ENCODE measurements around the gene HYCC1. TPM values are rescaled to one million over a fixed set of nuclear protein-coding genes. Genes with fewer than 3 reads are reported as not detected.

The HYCC1 gene
- total RNA-seq, 2 experiments from 2014 or later: 19.5 to 19.7 TPM

- H3K27me3 Mint-ChIP-seq (ENCODE audit: low read depth): peaks cover 3% of the 10 kb centered on the region
- DNase-seq: no peak
- H3K36me3 Mint-ChIP-seq (ENCODE audit: low read depth): peaks cover 3% of the 10 kb centered on the region
- peaks cover 5% of the 10 kb centered on the region for H3K4me1 Mint-ChIP-seq (ENCODE audit: low read depth)
- CTCF ChIA-PET: interaction anchor here (0.9 to 2.5 kb wide), 2 partner anchors 40 to 155 kb away, joined by 3 to 7 read pairs; no protein-coding TSS in a partner anchor
- peak overlapping the region; percentile 6 for H3K27ac Mint-ChIP-seq
- no peaks in the 10 kb centered on the region for H3K9me3 Mint-ChIP-seq
- H3K4me3 Mint-ChIP-seq: no peak overlapping the region
- intact Hi-C loops (cut with micrococcal nuclease): loop anchor here (1.0 to 10.0 kb wide), 18 partner anchors 8 to 1662 kb away; partner anchors contain the start of genes CDCA7L, IGF2BP3, KLHL7 and MALSU1
Measured at GRCh38 chr7:23014681-23015080, 751 bp upstream of the HYCC1 start.

DNA sequence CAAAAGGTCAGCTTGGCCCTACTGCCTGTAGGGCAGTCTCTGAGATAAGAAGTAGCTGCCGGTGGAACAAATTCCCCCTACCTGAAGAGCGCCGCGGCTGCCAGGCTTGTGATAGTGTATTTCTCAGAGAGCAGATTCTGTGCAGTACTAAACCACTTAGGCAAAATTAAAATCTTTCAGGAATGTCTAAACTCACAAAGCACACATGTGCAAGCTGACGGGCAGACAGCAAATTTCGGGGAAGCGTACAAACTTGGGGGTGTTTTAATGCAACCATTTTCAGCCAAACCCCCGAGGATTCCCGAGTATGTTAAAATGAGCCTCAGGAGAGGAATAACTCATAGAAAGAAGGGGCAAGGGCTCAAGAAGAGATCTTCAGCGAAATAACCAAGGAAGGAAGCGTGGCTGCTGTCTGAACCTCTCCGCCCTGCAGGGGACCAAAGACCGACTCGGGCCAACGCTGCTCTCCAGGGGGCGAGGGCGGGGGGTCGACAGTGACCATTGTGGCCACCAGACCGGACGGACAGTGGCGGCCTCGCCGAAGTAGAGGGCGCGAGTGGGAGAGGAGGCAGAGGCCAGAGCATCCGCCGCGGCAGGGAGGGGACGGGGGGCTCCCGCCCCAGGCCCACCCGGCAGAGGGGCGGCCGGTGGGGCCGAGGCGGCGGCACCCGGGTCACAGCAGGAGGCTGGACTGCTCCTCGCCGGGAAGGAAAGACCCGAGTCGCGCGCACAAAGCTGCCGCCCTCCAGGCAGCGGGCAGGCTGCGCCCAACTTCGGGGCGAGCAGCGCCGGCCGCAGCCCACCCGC lies 819 bp downstream of the HYCC1 start:
- no peak overlapping the region for H3K27ac Mint-ChIP-seq
- peaks cover 9% of the 10 kb centered on the region for H3K4me1 Mint-ChIP-seq (ENCODE audit: low read depth)
- intact Hi-C loops (cut with micrococcal nuclease): loop anchor here (5.0 to 10.0 kb wide), 7 partner anchors 284 to 1661 kb away; partner anchors contain the start of genes CDCA7L, IGF2BP3, MALSU1 and SP4
- H3K9me3 Mint-ChIP-seq: no peaks in the 10 kb centered on the region
- CTCF ChIA-PET: interaction anchor here (0.6 to 1.4 kb wide), 6 partner anchors 16 to 160 kb away, joined by 4 to 5 read pairs (median 5); no protein-coding TSS in a partner anchor
- no peaks in the 10 kb centered on the region for H3K27me3 Mint-ChIP-seq (ENCODE audit: low read depth)
- peaks cover 3% of the 10 kb centered on the region for H3K36me3 Mint-ChIP-seq (ENCODE audit: low read depth)
- no peak overlapping the region for H3K4me3 Mint-ChIP-seq
- DNase-seq: peak; percentile 18

DNA sequence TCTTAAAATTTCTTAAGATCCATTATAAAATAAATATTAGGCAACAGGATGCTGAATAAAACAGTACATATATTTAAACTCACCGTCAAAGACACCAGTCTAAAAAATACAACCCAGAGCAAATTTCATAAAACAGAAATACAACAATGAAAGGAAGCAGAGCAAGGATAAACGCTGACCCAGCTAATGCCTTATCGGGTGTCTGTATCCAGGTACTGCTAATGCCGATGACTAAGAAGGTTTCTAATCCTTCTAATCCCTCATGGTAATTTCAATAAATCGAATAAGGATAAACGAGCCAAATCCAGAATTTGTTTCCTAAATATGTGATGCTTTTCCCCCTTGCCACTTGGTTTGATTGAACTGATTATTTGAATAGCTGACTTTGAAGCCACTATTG lies 1.7 kb downstream of the HYCC1 start:
- CTCF ChIA-PET: interaction anchor here (0.6 to 1.4 kb wide), 6 partner anchors 9 to 159 kb away, joined by 3 to 5 read pairs (median 5); no protein-coding TSS in a partner anchor
- H3K4me1 Mint-ChIP-seq (ENCODE audit: low read depth): peaks cover 9% of the 10 kb centered on the region
- no peak overlapping the region for H3K4me3 Mint-ChIP-seq
- H3K9me3 Mint-ChIP-seq: no peaks in the 10 kb centered on the region
- no peaks in the 10 kb centered on the region for H3K27me3 Mint-ChIP-seq (ENCODE audit: low read depth)
- peaks cover 3% of the 10 kb centered on the region for H3K36me3 Mint-ChIP-seq (ENCODE audit: low read depth)
- intact Hi-C loops (cut with micrococcal nuclease): loop anchor here (5.0 to 10.0 kb wide), 7 partner anchors 285 to 1660 kb away; partner anchors contain the start of genes CDCA7L, IGF2BP3, MALSU1 and SP4
- H3K27ac Mint-ChIP-seq: no peak overlapping the region
- DNase-seq: no peak

- DNase-seq: no peak
- Mint-ChIP-seq H3K9me3 (no peaks in the 10 kb centered on the region), H3K27ac (no peak overlapping the region), H3K4me1 (ENCODE audit: low read depth) (peaks cover 9% of the 10 kb centered on the region), H3K27me3 (ENCODE audit: low read depth) (no peaks in the 10 kb centered on the region), H3K4me3 (no peak overlapping the region), H3K36me3 (ENCODE audit: low read depth) (peaks cover 3% of the 10 kb centered on the region)
- CTCF ChIA-PET: interaction anchor here (0.6 to 0.7 kb wide), 2 partner anchors 8 to 43 kb away, joined by 3 read pairs; no protein-coding TSS in a partner anchor
- intact Hi-C loops (cut with micrococcal nuclease): loop anchor here (5.0 to 10.0 kb wide), 7 partner anchors 286 to 1659 kb away; partner anchors contain the start of genes CDCA7L, IGF2BP3, MALSU1 and SP4
Measured at GRCh38 chr7:23011222-23011924, 2.6 kb downstream of the HYCC1 start.

DNA sequence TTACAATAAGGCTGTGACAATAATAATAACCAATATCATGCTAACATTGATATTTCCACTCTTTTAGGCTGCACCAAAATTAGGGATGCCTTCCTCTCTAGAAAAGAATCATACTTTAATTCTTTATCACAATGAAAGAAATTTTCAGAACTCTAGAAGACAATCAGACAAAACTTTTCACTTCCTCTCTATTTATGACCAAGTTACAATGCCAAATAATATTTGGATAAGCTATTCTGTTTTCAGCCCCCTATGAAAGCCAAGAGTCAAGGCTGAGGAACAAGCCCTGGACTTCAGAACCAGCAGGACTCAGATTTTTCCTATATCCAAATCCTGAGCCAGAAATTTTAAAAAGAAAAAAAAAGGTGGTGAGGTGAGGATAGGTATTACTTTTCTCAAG lies 4.6 kb downstream of the HYCC1 start:
- H3K27me3 Mint-ChIP-seq (ENCODE audit: low read depth): no peaks in the 10 kb centered on the region
- H3K4me3 Mint-ChIP-seq: no peak overlapping the region
- H3K4me1 Mint-ChIP-seq (ENCODE audit: low read depth): peaks cover 11% of the 10 kb centered on the region
- CTCF ChIA-PET: no interaction called here
- H3K9me3 Mint-ChIP-seq: no peaks in the 10 kb centered on the region
- H3K36me3 Mint-ChIP-seq (ENCODE audit: low read depth): peaks cover 3% of the 10 kb centered on the region
- no peak for DNase-seq
- H3K27ac Mint-ChIP-seq: no peak overlapping the region
- intact Hi-C loops (cut with micrococcal nuclease): no loop called here

- intact Hi-C loops (cut with micrococcal nuclease): no loop called here
- no peaks in the 10 kb centered on the region for H3K9me3 Mint-ChIP-seq
- H3K4me1 Mint-ChIP-seq (ENCODE audit: low read depth): peaks cover 25% of the 10 kb centered on the region
- no peak for DNase-seq
- no peak overlapping the region for H3K27ac Mint-ChIP-seq
- H3K4me3 Mint-ChIP-seq: no peak overlapping the region
- H3K27me3 Mint-ChIP-seq (ENCODE audit: low read depth): no peaks in the 10 kb centered on the region
- CTCF ChIA-PET: interaction anchor here (1.5 kb wide), 1 partner anchor 51 kb away, joined by 6 read pairs; no protein-coding TSS in a partner anchor
- H3K36me3 Mint-ChIP-seq (ENCODE audit: low read depth): no peaks in the 10 kb centered on the region
Measured at GRCh38 chr7:23004247-23004520, 9.7 kb downstream of the HYCC1 start.

DNA sequence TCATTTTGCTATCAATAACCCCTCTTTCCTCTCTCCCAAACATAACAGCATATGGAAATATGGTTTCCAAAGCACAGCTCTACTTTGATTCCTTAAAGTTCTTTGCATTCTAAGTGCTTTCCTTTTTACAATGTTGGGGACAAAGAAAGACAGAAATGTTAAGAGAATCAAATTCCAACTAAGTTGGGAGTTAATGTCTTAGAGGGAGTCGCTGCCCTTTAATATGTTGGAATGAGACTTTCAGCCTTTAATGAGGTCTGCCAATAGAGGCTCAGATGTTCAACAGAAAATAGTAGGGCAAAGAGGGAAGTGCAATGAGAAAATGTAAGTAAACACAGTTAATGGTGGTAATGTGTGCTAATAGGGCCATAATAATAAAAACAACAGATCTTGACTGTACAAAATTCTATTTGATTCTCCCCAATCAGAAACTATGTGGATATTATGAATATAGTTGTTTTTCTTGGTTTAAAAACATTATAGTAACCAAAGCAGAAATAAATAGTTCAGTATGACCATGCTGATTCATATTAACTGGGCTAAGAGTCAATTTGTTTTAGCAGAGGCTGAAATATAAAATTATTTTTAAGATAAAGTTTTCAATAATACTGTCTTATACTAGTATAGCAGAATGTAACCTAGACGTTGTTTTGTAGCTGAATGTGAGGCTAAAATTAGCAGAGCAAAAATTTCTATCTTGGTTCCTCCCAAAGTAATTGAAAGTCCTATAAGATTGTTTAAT lies 10.3 kb downstream of the HYCC1 start:
- H3K27me3 Mint-ChIP-seq (ENCODE audit: low read depth): no peaks in the 10 kb centered on the region
- no peak overlapping the region for H3K27ac Mint-ChIP-seq
- H3K4me3 Mint-ChIP-seq: no peak overlapping the region
- no peak for DNase-seq
- H3K4me1 Mint-ChIP-seq (ENCODE audit: low read depth): peaks cover 25% of the 10 kb centered on the region
- no peaks in the 10 kb centered on the region for H3K9me3 Mint-ChIP-seq
- intact Hi-C loops (cut with micrococcal nuclease): no loop called here
- CTCF ChIA-PET: interaction anchor here (0.5 to 1.5 kb wide), 3 partner anchors 8 to 51 kb away, joined by 3 to 6 read pairs (median 3); no protein-coding TSS in a partner anchor
- H3K36me3 Mint-ChIP-seq (ENCODE audit: low read depth): no peaks in the 10 kb centered on the region

DNA sequence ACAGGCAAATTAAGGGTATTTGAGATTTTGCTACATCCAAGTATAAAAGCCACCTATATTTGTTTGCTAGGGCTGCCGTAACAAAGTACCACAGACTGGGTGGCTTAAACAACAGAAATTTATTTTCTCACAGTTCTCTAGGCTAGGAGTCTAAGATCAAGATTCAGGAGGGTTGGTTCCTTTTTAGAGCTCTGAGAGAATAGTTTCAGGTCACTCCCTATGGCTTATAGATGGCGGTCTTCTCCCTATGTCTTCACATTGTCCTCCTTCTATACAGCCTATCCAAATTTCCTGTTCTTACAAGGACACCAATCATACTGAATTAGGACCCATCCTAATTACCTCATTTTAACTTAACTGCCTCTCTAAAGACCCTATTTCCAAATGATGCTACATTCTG lies 11.2 kb downstream of the HYCC1 start:
- CTCF ChIA-PET: interaction anchor here (0.6 to 1.5 kb wide), 3 partner anchors 27 to 198 kb away, joined by 3 to 6 read pairs (median 3); no protein-coding TSS in a partner anchor
- no peak for DNase-seq
- no peak overlapping the region for H3K4me3 Mint-ChIP-seq

GRCh38 chr7:23001610-23002009 lies 12.3 kb downstream of the HYCC1 start:
- Mint-ChIP-seq H3K27ac (no peak overlapping the region), H3K9me3 (no peaks in the 10 kb centered on the region), H3K36me3 (ENCODE audit: low read depth) (no peaks in the 10 kb centered on the region), H3K4me1 (ENCODE audit: low read depth) (peaks cover 25% of the 10 kb centered on the region), H3K4me3 (no peak overlapping the region), H3K27me3 (ENCODE audit: low read depth) (no peaks in the 10 kb centered on the region)
- no peak for DNase-seq
- CTCF ChIA-PET: interaction anchor here (0.7 kb wide), 1 partner anchor 1714 kb away, joined by 5 read pairs; no protein-coding TSS in a partner anchor
- intact Hi-C loops (cut with micrococcal nuclease): loop anchor here (1.0 kb wide), 2 partner anchors 8 to 13 kb away; partner anchors contain the start of gene HYCC1

More for the DNA sequence above, 11.2 kb downstream of the HYCC1 start:
- Mint-ChIP-seq H3K27ac (no peak overlapping the region), H3K9me3 (no peaks in the 10 kb centered on the region), H3K36me3 (ENCODE audit: low read depth) (no peaks in the 10 kb centered on the region), H3K4me1 (ENCODE audit: low read depth) (peaks cover 23% of the 10 kb centered on the region), H3K27me3 (ENCODE audit: low read depth) (no peaks in the 10 kb centered on the region)
- intact Hi-C loops (cut with micrococcal nuclease): loop anchor here (1.0 kb wide), 1 partner anchor 12 kb away; the partner anchor contains the start of gene HYCC1

GRCh38 chr7:23000597-23001360 lies 13.2 kb downstream of the HYCC1 start:
- H3K36me3 Mint-ChIP-seq (ENCODE audit: low read depth): no peaks in the 10 kb centered on the region
- H3K4me3 Mint-ChIP-seq: no peak overlapping the region
- no peaks in the 10 kb centered on the region for H3K9me3 Mint-ChIP-seq
- no peaks in the 10 kb centered on the region for H3K27me3 Mint-ChIP-seq (ENCODE audit: low read depth)
- CTCF ChIA-PET: interaction anchor here (0.5 to 0.7 kb wide), 3 partner anchors 42 to 1714 kb away, joined by 4 to 5 read pairs (median 5); no protein-coding TSS in a partner anchor
- no peak for DNase-seq
- intact Hi-C loops (cut with micrococcal nuclease): loop anchor here (1.0 kb wide), 1 partner anchor 7 kb away; no protein-coding TSS in a partner anchor
- no peak overlapping the region for H3K27ac Mint-ChIP-seq
- peaks cover 27% of the 10 kb centered on the region for H3K4me1 Mint-ChIP-seq (ENCODE audit: low read depth)

DNA sequence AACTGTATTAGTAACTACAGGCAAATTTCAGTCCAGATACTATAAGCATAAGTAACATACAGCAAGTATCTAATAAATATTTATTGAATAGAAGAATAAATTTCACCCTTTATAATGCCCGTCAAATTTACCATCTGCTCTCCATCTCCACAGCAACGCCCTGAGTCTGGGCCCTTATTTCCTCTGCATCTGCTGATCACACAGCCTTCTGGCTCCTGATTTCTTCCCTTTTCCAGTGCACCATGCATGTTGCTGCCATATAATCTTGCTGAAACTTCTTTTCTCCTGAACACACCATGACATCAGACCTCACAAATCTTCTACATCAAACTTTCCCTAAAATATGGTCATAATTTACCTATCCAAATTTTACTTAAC lies 15.4 kb downstream of the HYCC1 start:
- DNase-seq: no peak
- intact Hi-C loops (cut with micrococcal nuclease): no loop called here
- Mint-ChIP-seq H3K27ac (no peak overlapping the region), H3K4me1 (ENCODE audit: low read depth) (peaks cover 35% of the 10 kb centered on the region), H3K9me3 (no peaks in the 10 kb centered on the region), H3K27me3 (ENCODE audit: low read depth) (no peaks in the 10 kb centered on the region), H3K36me3 (ENCODE audit: low read depth) (no peaks in the 10 kb centered on the region), H3K4me3 (no peak overlapping the region)
- CTCF ChIA-PET: no interaction called here
